GM12878 (cell line): ENCODE measurements around the gene DNAJC4.

Source experiments
- ASH2L ChIP-seq: fragments of 300-600, 200-600 bp; sonication (generic); IDR thresholded peaks from 2 replicates; pipeline ENCODE4 v1.6.1; 2017; ENCODE audit warnings: low read depth, mild to moderate bottlenecking, borderline replicate concordance
- CTCF ChIP-seq, 3 experiments: IDR thresholded peaks in 2 of 3; conservative IDR thresholded peaks in 1 of 3; 2 replicates each; pipeline ENCODE4 v1.5.1; 2011; ENCODE audit warnings: low read depth in 3 of 3, low read length in 3 of 3, mild to moderate bottlenecking in 3 of 3, control low read depth in 2 of 3, moderate library complexity in 2 of 3, inconsistent platforms in 1 of 3, mixed read lengths in 1 of 3; ENCODE audit not compliant: control insufficient read depth in 2 of 3, insufficient read depth in 1 of 3; ENCODE audit errors: extremely low read depth in 1 of 3
- EZH2 ChIP-seq: IDR thresholded peaks from 2 replicates; pipeline ENCODE4 v1.6.1; 2012; ENCODE audit warnings: low read depth, mild to moderate bottlenecking, control low read depth, inconsistent platforms, low read length, borderline replicate concordance; ENCODE audit not compliant: control insufficient read depth
- GABPA ChIP-seq: IDR thresholded peaks from 2 replicates; pipeline ENCODE4 v1.6.1; 2014; ENCODE audit warnings: antibody characterized with exemption, low read depth, mild to moderate bottlenecking, inconsistent platforms
- HDAC6 ChIP-seq: fragments of 200-600 bp; sonication (generic); IDR thresholded peaks from one replicate; pipeline ENCODE4 v1.8.0; 2017; ENCODE audit warnings: antibody characterized with exemption; ENCODE audit not compliant: unreplicated experiment
- POLR2AphosphoS2 ChIP-seq: IDR thresholded peaks from 2 replicates; pipeline ENCODE4 v1.6.1; 2011; ENCODE audit warnings: low read depth, mild to moderate bottlenecking, low read length, improper control_type of control experiment, moderate library complexity
- POLR2AphosphoS5 ChIP-seq: IDR thresholded peaks from 2 replicates; pipeline ENCODE4 v1.6.1; 2011; ENCODE audit warnings: mild to moderate bottlenecking, low read length, inconsistent platforms
- RBBP5 ChIP-seq: fragments of 200-600 bp; sonication (generic); conservative IDR thresholded peaks from 2 replicates; pipeline ENCODE4 v1.6.1; 2016
- SMC3 ChIP-seq: IDR thresholded peaks from 2 replicates; pipeline ENCODE4 v1.6.1; 2011; ENCODE audit warnings: low read length, improper control_type of control experiment, borderline replicate concordance
- ZBTB33 ChIP-seq: fragments of 450-650 bp; IDR thresholded peaks from 2 replicates; pipeline ENCODE4 v1.6.1; 2017; ENCODE audit warnings: mild to moderate bottlenecking
- ZNF24 ChIP-seq: fragments of 450-650 bp; IDR thresholded peaks from 2 replicates; pipeline ENCODE4 v1.6.1; 2017; ENCODE audit warnings: antibody characterized with exemption, mild to moderate bottlenecking

- TF ChIP-seq RBBP5 (no peak), POLR2AphosphoS5 (no peak), ZNF24 (no peak), ZBTB33 (no peak), HDAC6 (no peak), GABPA (no peak), CTCF (IDR thresholded peaks at IDR 0.05 in 2 of 3, conservative IDR thresholded peaks at IDR 0.05 in 1 of 3; ENCODE audit: control insufficient read depth in 2 of 3, extremely low read depth in 1 of 3, insufficient read depth in 1 of 3, low read depth in 3 of 3, low read length in 3 of 3) (no peak), EZH2 (no peak), SMC3 (no peak), POLR2AphosphoS2 (no peak), ASH2L (no peak)
These were observed 18.2 kb downstream of the DNAJC4 start for GRCh38 chr11:64248578-64248977.
